GM18502 (cell line): ENCODE measurements around the gene TNRC18.
A peak's percentile ranks its signal among the peaks of the same experiment; 100 is the strongest.

ENCODE experiments used
- ATAC-seq: cut with Tn5 transposase; IDR thresholded peaks from one replicate; pipeline ENCODE4 v1.9.1; 2021; ENCODE audit warnings: mild to moderate bottlenecking; ENCODE audit not compliant: unreplicated experiment, poor library complexity

TNRC18 gene

GRCh38 chr7:5406957-5407945, 16.4 kb downstream of the TNRC18 start:
- no peak for ATAC-seq

- no peak for ATAC-seq
Observed at GRCh38 chr7:5404421-5404826, 19.2 kb downstream of the TNRC18 start.

GRCh38 chr7:5403442-5403841, 20.2 kb downstream of the TNRC18 start:
- ATAC-seq, result no peak

- ATAC-seq, result peak; percentile 6
Observed at GRCh38 chr7:5397736-5398135, 25.9 kb downstream of the TNRC18 start.

- ATAC-seq, result peak; percentile 89
Observed at GRCh38 chr7:5396999-5397663, 26.5 kb downstream of the TNRC18 start.

- peak; percentile 49 for ATAC-seq
Observed at GRCh38 chr7:5396542-5396941, 27.1 kb downstream of the TNRC18 start.

- ATAC-seq, result no peak
Observed at GRCh38 chr7:5395246-5395645, 28.4 kb downstream of the TNRC18 start.

- ATAC-seq, result no peak
Observed at GRCh38 chr7:5394264-5395105, 29.1 kb downstream of the TNRC18 start.

GRCh38 chr7:5393748-5394147, 29.9 kb downstream of the TNRC18 start:
- ATAC-seq, result no peak

GRCh38 chr7:5393328-5393727, 30.3 kb downstream of the TNRC18 start:
- ATAC-seq, result no peak

- ATAC-seq, result no peak
Observed at GRCh38 chr7:5390918-5391317, 32.7 kb downstream of the TNRC18 start.

GRCh38 chr7:5388905-5389433, 34.7 kb downstream of the TNRC18 start:
- ATAC-seq, result no peak

GRCh38 chr7:5388273-5388901, 35.2 kb downstream of the TNRC18 start:
- no peak for ATAC-seq

GRCh38 chr7:5387711-5388245, 35.9 kb downstream of the TNRC18 start:
- no peak for ATAC-seq

- no peak for ATAC-seq
Observed at GRCh38 chr7:5384618-5385017, 39.0 kb downstream of the TNRC18 start.

GRCh38 chr7:5383314-5384098, 40.1 kb downstream of the TNRC18 start:
- no peak for ATAC-seq

- no peak for ATAC-seq
Observed at GRCh38 chr7:5382281-5382892, 41.2 kb downstream of the TNRC18 start.

- ATAC-seq, result no peak
Observed at GRCh38 chr7:5381071-5381772, 42.4 kb downstream of the TNRC18 start.
